GM18517 (cell line): ENCODE data around the gene BBS9.
"Not testable (repeated sequence)": the region's sequence is repeated elsewhere in the genome, so short reads cannot be mapped to it uniquely, and the experiment has no call there.

ENCODE experiments used
- ATAC-seq: cut with Tn5 transposase; IDR thresholded peaks from one replicate; pipeline ENCODE4 v1.9.1; 2021; ENCODE audit warnings: mild to moderate bottlenecking, moderate library complexity; ENCODE audit not compliant: unreplicated experiment

The BBS9 gene

GRCh38 chr7:33271839-33272371 lies 142.5 kb downstream of the BBS9 start:
- ATAC-seq, result not testable (repeated sequence)

- ATAC-seq, result no peak
Observed at GRCh38 chr7:33273356-33273755, 144.0 kb downstream of the BBS9 start.

GRCh38 chr7:33276325-33276724 lies 147.0 kb downstream of the BBS9 start:
- ATAC-seq, result no peak

- no peak for ATAC-seq
Observed at GRCh38 chr7:33276729-33277128, 147.4 kb downstream of the BBS9 start.

GRCh38 chr7:33278095-33278494 lies 148.7 kb downstream of the BBS9 start:
- no peak for ATAC-seq

- no peak for ATAC-seq
Observed at GRCh38 chr7:33286501-33286900, 157.1 kb downstream of the BBS9 start.

GRCh38 chr7:33287738-33288137 lies 158.4 kb downstream of the BBS9 start:
- ATAC-seq, result no peak

- ATAC-seq, result no peak
Observed at GRCh38 chr7:33298848-33299247, 169.5 kb downstream of the BBS9 start.

- ATAC-seq, result no peak
Observed at GRCh38 chr7:33299425-33299824, 170.1 kb downstream of the BBS9 start.

- ATAC-seq, result no peak
Observed at GRCh38 chr7:33300131-33300530, 170.8 kb downstream of the BBS9 start.

GRCh38 chr7:33300742-33301141 lies 171.4 kb downstream of the BBS9 start:
- no peak for ATAC-seq

GRCh38 chr7:33303978-33304557 lies 174.7 kb downstream of the BBS9 start:
- ATAC-seq, result not testable (repeated sequence)

- no peak for ATAC-seq
Observed at GRCh38 chr7:33307205-33307604, 177.8 kb downstream of the BBS9 start.

- no peak for ATAC-seq
Observed at GRCh38 chr7:33310546-33310945, 181.2 kb downstream of the BBS9 start.

GRCh38 chr7:33325754-33326484 lies 196.6 kb downstream of the BBS9 start:
- ATAC-seq, result no peak

- no peak for ATAC-seq
Observed at GRCh38 chr7:33326485-33326848, 197.1 kb downstream of the BBS9 start.

- ATAC-seq, result no peak
Observed at GRCh38 chr7:33327427-33327826, 198.1 kb downstream of the BBS9 start.

GRCh38 chr7:33334349-33334748 lies 205.0 kb downstream of the BBS9 start:
- no peak for ATAC-seq

- ATAC-seq, result no peak
Observed at GRCh38 chr7:33336820-33337219, 207.5 kb downstream of the BBS9 start.

GRCh38 chr7:33339074-33339790 lies 209.9 kb downstream of the BBS9 start:
- ATAC-seq, result no peak

- ATAC-seq, result no peak
Observed at GRCh38 chr7:33346055-33346454, 216.7 kb downstream of the BBS9 start.

GRCh38 chr7:33350577-33350976 lies 221.2 kb downstream of the BBS9 start:
- no peak for ATAC-seq
